22Rv1 (cell line): ENCODE data around the gene DNER.

Source experiments
- ZFX ChIP-seq: fragments of 450-650 bp; IDR thresholded peaks from 2 replicates; pipeline ENCODE4 v1.6.1; 2017; ENCODE audit warnings: antibody characterized with exemption, borderline replicate concordance
- TF ChIP-seq, protein P1 (sequence below): fragments of 450-650 bp; IDR thresholded peaks from 2 replicates; pipeline ENCODE4 v1.5.1; 2017; ENCODE audit warnings: mild to moderate bottlenecking

DNA sequence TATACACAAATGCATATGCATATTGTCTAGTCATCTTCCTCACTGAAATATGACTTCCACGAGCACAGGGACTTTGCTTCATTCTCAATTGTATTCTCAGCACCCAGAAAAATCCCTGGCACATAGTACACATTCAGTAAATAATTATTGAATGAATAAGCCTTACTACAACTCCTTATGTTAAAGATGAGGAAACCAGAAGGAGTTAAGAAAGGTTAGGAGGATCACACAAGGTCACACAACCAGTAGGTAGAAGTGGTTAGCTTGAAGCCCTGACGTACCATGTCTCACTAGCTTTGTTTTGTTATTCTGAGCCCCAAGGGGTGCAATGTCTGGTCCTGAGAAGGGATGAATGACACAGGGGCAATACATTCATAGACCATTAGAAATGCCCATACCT lies 222.3 kb downstream of the DNER start:
- TF ChIP-seq, protein P1, sequence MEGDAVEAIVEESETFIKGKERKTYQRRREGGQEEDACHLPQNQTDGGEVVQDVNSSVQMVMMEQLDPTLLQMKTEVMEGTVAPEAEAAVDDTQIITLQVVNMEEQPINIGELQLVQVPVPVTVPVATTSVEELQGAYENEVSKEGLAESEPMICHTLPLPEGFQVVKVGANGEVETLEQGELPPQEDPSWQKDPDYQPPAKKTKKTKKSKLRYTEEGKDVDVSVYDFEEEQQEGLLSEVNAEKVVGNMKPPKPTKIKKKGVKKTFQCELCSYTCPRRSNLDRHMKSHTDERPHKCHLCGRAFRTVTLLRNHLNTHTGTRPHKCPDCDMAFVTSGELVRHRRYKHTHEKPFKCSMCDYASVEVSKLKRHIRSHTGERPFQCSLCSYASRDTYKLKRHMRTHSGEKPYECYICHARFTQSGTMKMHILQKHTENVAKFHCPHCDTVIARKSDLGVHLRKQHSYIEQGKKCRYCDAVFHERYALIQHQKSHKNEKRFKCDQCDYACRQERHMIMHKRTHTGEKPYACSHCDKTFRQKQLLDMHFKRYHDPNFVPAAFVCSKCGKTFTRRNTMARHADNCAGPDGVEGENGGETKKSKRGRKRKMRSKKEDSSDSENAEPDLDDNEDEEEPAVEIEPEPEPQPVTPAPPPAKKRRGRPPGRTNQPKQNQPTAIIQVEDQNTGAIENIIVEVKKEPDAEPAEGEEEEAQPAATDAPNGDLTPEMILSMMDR: no peak
- TF ChIP-seq ZFX: no peak
